ENCODE measurements around the gene INCA1. TPM values are rescaled to one million over a fixed set of nuclear protein-coding genes. Genes with fewer than 3 reads are reported as not detected.

The INCA1 gene
- total and polyA plus RNA-seq, 7 donors, result 1.6 to 4.9 (median 3.8) TPM

DNA sequence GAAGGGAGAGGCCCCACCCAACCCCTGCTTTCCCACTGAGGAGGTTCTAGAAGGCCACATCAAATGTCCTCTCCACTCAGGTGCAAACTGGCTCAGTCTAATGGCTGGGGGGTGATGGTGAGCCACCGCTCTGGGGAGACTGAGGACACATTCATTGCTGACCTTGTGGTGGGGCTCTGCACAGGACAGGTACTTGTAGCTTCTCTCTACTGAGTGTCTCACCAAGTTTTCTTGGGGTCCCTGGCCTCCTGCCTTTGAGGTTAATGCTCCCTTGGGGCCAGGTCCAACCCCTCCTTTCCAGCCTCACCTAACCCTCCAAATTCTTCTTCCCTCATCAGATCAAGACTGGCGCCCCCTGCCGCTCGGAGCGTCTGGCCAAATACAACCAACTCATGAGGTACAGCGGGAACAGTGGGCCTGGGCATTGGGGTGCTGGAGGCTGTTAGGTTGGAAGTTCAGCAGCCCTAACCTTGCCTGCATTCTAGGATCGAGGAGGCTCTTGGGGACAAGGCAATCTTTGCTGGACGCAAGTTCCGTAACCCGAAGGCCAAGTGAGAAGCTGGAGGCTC lies 40.7 kb downstream of the INCA1 start:
- Histone ChIP-seq H3K4me1 (peaks cover 36% of the 10 kb centered on the region), H3K27me3 (ENCODE audit: insufficient read depth in 3 of 3, low read length in 2 of 3) (no peaks in the 10 kb centered on the region), H3K27ac (peak overlapping the region; percentile 54), H3K36me3 (ENCODE audit: insufficient read depth in 1 of 2, low read depth in 1 of 2) (peaks cover 6 to 52% of the 10 kb centered on the region in 2 donors), H3K9me3 (no peaks in the 10 kb centered on the region), H3K4me3 (no peak overlapping the region)
- intact Hi-C loops (cut with DNase I), result no loop called here
- TF ChIP-seq, protein P1, sequence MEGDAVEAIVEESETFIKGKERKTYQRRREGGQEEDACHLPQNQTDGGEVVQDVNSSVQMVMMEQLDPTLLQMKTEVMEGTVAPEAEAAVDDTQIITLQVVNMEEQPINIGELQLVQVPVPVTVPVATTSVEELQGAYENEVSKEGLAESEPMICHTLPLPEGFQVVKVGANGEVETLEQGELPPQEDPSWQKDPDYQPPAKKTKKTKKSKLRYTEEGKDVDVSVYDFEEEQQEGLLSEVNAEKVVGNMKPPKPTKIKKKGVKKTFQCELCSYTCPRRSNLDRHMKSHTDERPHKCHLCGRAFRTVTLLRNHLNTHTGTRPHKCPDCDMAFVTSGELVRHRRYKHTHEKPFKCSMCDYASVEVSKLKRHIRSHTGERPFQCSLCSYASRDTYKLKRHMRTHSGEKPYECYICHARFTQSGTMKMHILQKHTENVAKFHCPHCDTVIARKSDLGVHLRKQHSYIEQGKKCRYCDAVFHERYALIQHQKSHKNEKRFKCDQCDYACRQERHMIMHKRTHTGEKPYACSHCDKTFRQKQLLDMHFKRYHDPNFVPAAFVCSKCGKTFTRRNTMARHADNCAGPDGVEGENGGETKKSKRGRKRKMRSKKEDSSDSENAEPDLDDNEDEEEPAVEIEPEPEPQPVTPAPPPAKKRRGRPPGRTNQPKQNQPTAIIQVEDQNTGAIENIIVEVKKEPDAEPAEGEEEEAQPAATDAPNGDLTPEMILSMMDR (IDR thresholded peaks at IDR 0.05), result peak; percentile 18
- peak in 1 of 4 donors; percentile 31 for ATAC-seq
- peak; percentile 52 to 79 for DNase-seq
- 56 to 78% (median 66%) methylated on average over 10 of the region's 10 CpGs for WGBS, 3 donors

DNA sequence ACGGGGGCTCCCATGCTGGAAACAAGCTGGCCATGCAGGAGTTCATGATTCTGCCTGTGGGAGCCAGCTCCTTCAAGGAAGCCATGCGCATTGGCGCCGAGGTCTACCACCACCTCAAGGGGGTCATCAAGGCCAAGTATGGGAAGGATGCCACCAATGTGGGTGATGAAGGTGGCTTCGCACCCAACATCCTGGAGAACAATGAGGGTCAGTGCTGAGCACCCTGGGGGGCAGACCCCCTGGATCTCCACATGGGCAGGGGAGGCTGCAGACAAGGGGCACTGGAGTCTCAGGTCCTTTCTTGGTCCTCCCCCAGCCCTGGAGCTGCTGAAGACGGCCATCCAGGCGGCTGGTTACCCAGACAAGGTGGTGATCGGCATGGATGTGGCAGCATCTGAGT lies 42.2 kb downstream of the INCA1 start:
- Histone ChIP-seq H3K4me1 (peaks cover 43% of the 10 kb centered on the region), H3K9me3 (no peaks in the 10 kb centered on the region), H3K27ac (peak overlapping the region; percentile 96), H3K27me3 (ENCODE audit: insufficient read depth in 3 of 3, low read length in 2 of 3) (no peaks in the 10 kb centered on the region), H3K4me3 (peak overlapping the region; percentile 18), H3K36me3 (ENCODE audit: insufficient read depth in 1 of 2, low read depth in 1 of 2) (peaks cover 5 to 42% of the 10 kb centered on the region in 2 donors)
- intact Hi-C loops (cut with DNase I), result no loop called here
- 59 to 83% (median 72%) methylated on average over 8 of the region's 8 CpGs for WGBS, 3 donors
- no peak for ATAC-seq
- TF ChIP-seq, protein P1 (IDR thresholded peaks at IDR 0.05), result no peak
- DNase-seq, result peak in 1 of 2 donors; percentile 49

DNA sequence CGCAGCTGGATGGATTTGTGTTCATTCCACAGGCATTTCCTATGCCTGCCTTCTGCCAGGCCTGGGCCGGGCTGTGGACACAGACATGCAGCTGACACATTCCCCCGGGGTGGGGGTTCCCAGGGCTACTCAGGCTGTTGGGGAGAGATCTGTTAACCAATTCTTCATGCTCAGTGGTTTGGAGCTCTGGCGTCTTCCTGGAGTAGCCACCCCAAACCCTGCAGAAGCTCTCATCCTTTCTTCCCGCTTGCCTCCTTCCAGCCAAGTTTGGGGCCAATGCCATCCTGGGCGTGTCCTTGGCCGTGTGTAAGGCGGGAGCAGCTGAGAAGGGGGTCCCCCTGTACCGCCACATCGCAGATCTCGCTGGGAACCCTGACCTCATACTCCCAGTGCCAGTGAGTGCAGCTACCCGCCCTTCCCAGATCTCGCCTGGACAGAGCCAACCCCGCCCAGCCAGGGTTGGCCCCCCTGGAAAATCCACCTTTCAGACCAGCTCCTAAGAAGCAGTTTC lies 43.8 kb downstream of the INCA1 start:
- Histone ChIP-seq H3K27me3 (ENCODE audit: insufficient read depth in 3 of 3, low read length in 2 of 3) (no peaks in the 10 kb centered on the region), H3K4me1 (peaks cover 32% of the 10 kb centered on the region), H3K9me3 (no peaks in the 10 kb centered on the region), H3K36me3 (ENCODE audit: insufficient read depth in 1 of 2, low read depth in 1 of 2) (peaks cover 0 to 33% of the 10 kb centered on the region in 2 donors), H3K4me3 (peak overlapping the region; percentile 97), H3K27ac (peak overlapping the region; percentile 96)
- ATAC-seq (no peak), DNase-seq (peak in 1 of 2 donors; percentile 66)
- intact Hi-C loops (cut with DNase I), result loop anchor here in 1 of 2 donors (2.0 kb wide), 1 partner anchor 13 kb away; the partner anchor contains the start of gene SPAG7
- 28 to 36% (median 33%) methylated on average over 14 of the region's 14 CpGs for WGBS, 3 donors
- TF ChIP-seq, protein P1 (IDR thresholded peaks at IDR 0.05), result no peak

DNA sequence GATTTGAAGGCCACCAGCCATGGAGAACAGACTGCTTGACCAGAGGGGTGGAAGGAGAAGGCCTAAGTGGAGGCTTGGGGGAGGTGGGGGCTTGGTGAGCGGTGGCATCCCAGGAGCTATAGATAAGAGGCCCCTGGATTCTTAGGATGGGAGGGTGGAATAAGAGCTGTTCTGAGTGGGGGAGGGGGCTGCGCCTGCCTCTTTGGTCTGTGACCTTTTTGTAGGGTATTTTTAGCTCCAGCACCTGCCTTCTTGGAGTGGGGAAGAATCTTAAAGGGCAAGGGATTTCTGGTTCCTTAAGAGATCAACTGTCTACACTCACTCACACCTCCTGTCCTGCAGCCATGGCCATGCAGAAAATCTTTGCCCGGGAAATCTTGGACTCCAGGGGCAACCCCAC lies 45.8 kb downstream of the INCA1 start:
- DNase-seq, result peak in 1 of 2 donors; percentile 78

More for the DNA sequence above, 45.8 kb downstream of the INCA1 start:
- Histone ChIP-seq H3K4me3 (peak overlapping the region; percentile 97), H3K27me3 (ENCODE audit: insufficient read depth in 3 of 3, low read length in 2 of 3) (no peaks in the 10 kb centered on the region), H3K9me3 (no peaks in the 10 kb centered on the region), H3K27ac (peak overlapping the region; percentile 96), H3K4me1 (peaks cover 34% of the 10 kb centered on the region), H3K36me3 (ENCODE audit: insufficient read depth in 1 of 2, low read depth in 1 of 2) (peaks cover 0 to 26% of the 10 kb centered on the region in 2 donors)
- intact Hi-C loops (cut with DNase I), result loop anchor here in 1 of 2 donors (2.0 kb wide), 1 partner anchor 15 kb away; the partner anchor contains the start of gene SPAG7
- TF ChIP-seq, protein P1 (IDR thresholded peaks at IDR 0.05), result no peak
- 35 to 41% (median 37%) methylated on average over 3 of the region's 3 CpGs for WGBS, 3 donors
- ATAC-seq, result peak; percentile 11 to 50 (median 33)
